GM10266 (cell line): ENCODE data around the gene LMX1A.

Experiments used
- DNase-seq: peaks from one replicate; pipeline ENCODE4 v3.0.0; 2012; ENCODE audit errors: extremely low spot score
- TF ChIP-seq, protein P1 (sequence below): IDR thresholded peaks from 2 replicates; pipeline ENCODE4 v1.5.1; 2012; ENCODE audit warnings: mild to moderate bottlenecking, low read depth; ENCODE audit not compliant: control insufficient read depth, insufficient read depth; ENCODE audit errors: missing control alignments

LMX1A gene

GRCh38 chr1:165367375-165367993, 11.0 kb upstream of the LMX1A start:
- TF ChIP-seq, protein P1, sequence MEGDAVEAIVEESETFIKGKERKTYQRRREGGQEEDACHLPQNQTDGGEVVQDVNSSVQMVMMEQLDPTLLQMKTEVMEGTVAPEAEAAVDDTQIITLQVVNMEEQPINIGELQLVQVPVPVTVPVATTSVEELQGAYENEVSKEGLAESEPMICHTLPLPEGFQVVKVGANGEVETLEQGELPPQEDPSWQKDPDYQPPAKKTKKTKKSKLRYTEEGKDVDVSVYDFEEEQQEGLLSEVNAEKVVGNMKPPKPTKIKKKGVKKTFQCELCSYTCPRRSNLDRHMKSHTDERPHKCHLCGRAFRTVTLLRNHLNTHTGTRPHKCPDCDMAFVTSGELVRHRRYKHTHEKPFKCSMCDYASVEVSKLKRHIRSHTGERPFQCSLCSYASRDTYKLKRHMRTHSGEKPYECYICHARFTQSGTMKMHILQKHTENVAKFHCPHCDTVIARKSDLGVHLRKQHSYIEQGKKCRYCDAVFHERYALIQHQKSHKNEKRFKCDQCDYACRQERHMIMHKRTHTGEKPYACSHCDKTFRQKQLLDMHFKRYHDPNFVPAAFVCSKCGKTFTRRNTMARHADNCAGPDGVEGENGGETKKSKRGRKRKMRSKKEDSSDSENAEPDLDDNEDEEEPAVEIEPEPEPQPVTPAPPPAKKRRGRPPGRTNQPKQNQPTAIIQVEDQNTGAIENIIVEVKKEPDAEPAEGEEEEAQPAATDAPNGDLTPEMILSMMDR, result peak; percentile 95
- DNase-seq, result peak; percentile 81

- TF ChIP-seq, protein P1, result no peak
- DNase-seq, result no peak
These were observed 8.8 kb upstream of the LMX1A start for GRCh38 chr1:165365341-165365740.

- TF ChIP-seq, protein P1, result no peak
- no peak for DNase-seq
These were observed 8.1 kb upstream of the LMX1A start for GRCh38 chr1:165364568-165365133.

GRCh38 chr1:165356876-165357275, 361 bp upstream of the LMX1A start:
- TF ChIP-seq, protein P1, result no peak
- DNase-seq, result no peak

- TF ChIP-seq, protein P1, result no peak
- DNase-seq, result no peak
These were observed 1.2 kb downstream of the LMX1A start for GRCh38 chr1:165355139-165355976.

DNA sequence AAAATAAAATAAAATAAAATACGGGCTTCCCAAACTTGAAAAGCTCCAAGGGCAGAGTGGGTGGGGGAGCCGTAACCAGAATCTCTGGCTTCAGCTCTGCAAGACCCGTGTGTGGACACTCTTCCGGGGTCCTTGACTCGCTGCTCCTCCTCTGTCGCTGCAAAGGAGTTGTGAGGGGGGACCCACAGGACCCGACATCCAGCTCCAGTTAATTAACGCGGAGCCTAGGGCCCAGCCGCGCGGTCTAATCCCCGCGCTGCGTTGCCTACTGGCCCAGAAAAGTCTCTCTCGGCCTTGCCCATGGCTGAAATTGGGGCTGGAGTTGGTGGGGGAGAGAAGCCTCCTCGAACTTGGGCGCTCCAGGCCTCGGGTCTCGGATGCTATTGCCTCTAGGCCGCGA, 1.8 kb downstream of the LMX1A start:
- TF ChIP-seq, protein P1, result no peak
- DNase-seq, result no peak
